A673 (cell line): Measurements from ENCODE around the gene RRP1. TPM values are rescaled to one million over a fixed set of nuclear protein-coding genes. Genes with fewer than 3 reads are reported as not detected.

Experiments
- BruUV-seq: library from RNA; stranded (reverse); fragments of 400-500 nt; replicated peaks from 2 replicates; lab custom pipeline; 2021; lab: Mats Ljungman, UMichigan
- CTCF ChIA-PET: fragments of 300-600 bp; sonication (Branson Sonifier 250); formaldehyde crosslinking; loops from one replicate; lab custom pipeline; 2022; ENCODE audit warnings: antibody characterized with exemption; lab: Charles Lee
- POLR2A ChIA-PET: fragments of 300-600 bp; sonication (Branson Sonifier 250); formaldehyde crosslinking; loops from one replicate; lab custom pipeline; 2022; ENCODE audit warnings: antibody characterized with exemption; ENCODE audit not compliant: low non-redundant PET; lab: Charles Lee
- DNase-seq: peaks from one replicate; pipeline ENCODE4 v3.0.0-alpha.2; 2015; ENCODE audit warnings: low spot score
- H3K27ac ChIP-seq: fragments of 200-600 bp; sonication (generic); 2 replicates; pipeline ENCODE4 v1.5.1; 2016; ENCODE audit warnings: mixed run types, low read depth, mild to moderate bottlenecking, mixed read lengths, antibody characterized with exemption, low read length; ENCODE audit not compliant: poor library complexity, severe bottlenecking
- H3K27me3 ChIP-seq: fragments of 200-600 bp; sonication (generic); replicated peaks from 2 replicates; pipeline ENCODE4 v1.6.1; 2017; ENCODE audit warnings: mixed run types, low read depth, mild to moderate bottlenecking, mixed read lengths, antibody characterized with exemption, low read length; ENCODE audit not compliant: insufficient read depth, poor library complexity
- H3K36me3 ChIP-seq: fragments of 200-600 bp; sonication (generic); 2 replicates; pipeline ENCODE4 v1.6.1; 2016; ENCODE audit warnings: mixed run types, mild to moderate bottlenecking, mixed read lengths, antibody characterized with exemption, low read length; ENCODE audit not compliant: insufficient read depth, poor library complexity, severe bottlenecking
- H3K4me1 ChIP-seq: fragments of 200-600 bp; sonication (generic); 2 replicates; pipeline ENCODE4 v1.6.1; 2017; ENCODE audit warnings: mixed run types, mild to moderate bottlenecking, mixed read lengths, antibody characterized with exemption, low read length; ENCODE audit not compliant: insufficient read depth, poor library complexity, severe bottlenecking
- H3K4me3 ChIP-seq: fragments of 200-600 bp; sonication (generic); 2 replicates; pipeline ENCODE4 v1.5.1; 2016; ENCODE audit warnings: low read depth, mixed run types, mild to moderate bottlenecking, mixed read lengths, low read length; ENCODE audit not compliant: poor library complexity, severe bottlenecking
- H3K9me3 ChIP-seq: fragments of 200-600 bp; sonication (generic); 2 replicates; pipeline ENCODE4 v1.6.1; 2016; ENCODE audit warnings: mixed run types, low read depth, mild to moderate bottlenecking, mixed read lengths, antibody characterized with exemption, low read length; ENCODE audit not compliant: poor library complexity, severe bottlenecking
- CTCF ChIP-seq: fragments of 300-800, 200-600 bp; sonication (generic); conservative IDR thresholded peaks from 2 replicates; pipeline ENCODE4 v1.5.1; 2017; ENCODE audit warnings: low read depth, mild to moderate bottlenecking, antibody characterized with exemption, low read length, moderate library complexity, mixed read lengths
- EZH2 ChIP-seq: fragments of 200-600 bp; sonication (generic); IDR thresholded peaks from 2 replicates; pipeline ENCODE4 v1.6.1; 2017; ENCODE audit warnings: borderline replicate concordance, low read depth, mild to moderate bottlenecking, mixed read lengths, antibody characterized with exemption, low read length; ENCODE audit not compliant: poor library complexity, severe bottlenecking
- intact Hi-C: fragments of 100-400 bp; cut with micrococcal nuclease; formaldehyde crosslinking; loops from one replicate; pipeline ENCODE4 v1.10.0; 2022; ENCODE audit not compliant: unreplicated experiment
- total RNA-seq: library from RNA; stranded (reverse); gene quantifications from 2 replicates; pipeline ENCODE4 v1.2.3, GENCODE V29; 2021

RRP1 gene
- total RNA-seq, 1 experiment from 2014 or later = 86.4 TPM

DNA sequence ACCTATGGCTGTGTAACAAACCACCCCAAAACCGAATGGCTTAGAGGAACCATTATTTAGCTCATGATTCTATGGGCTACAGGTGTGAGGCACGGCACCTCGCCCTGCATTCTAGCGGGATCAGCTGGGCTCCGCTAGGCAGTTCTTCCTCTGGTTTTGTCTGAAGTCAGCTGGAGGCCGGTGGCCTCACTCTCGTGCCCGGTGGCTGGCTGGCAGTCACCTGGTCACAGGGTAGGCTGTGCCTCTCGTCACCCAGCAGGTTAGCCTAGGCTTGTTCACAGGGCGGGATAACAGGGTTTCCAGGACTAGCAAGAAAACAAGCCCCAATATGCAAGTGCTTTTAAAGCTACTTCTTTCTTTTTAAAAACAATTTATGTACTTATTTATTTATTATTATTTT lies 59.4 kb downstream of the RRP1 start:
- BruUV-seq = no TSS peak
- H3K9me3 ChIP-seq = no peaks in the 10 kb centered on the region
- H3K36me3 ChIP-seq = no peaks in the 10 kb centered on the region
- no peak overlapping the region for H3K4me3 ChIP-seq
- no peaks in the 10 kb centered on the region for H3K4me1 ChIP-seq
- H3K27me3 ChIP-seq = no peaks in the 10 kb centered on the region
- POLR2A ChIA-PET = no interaction called here
- TF ChIP-seq CTCF (no peak), EZH2 (no peak)
- DNase-seq = no peak
- no peak overlapping the region for H3K27ac ChIP-seq
- intact Hi-C loops = no loop called here
- CTCF ChIA-PET = no interaction called here

- no peak for DNase-seq
- Histone ChIP-seq H3K27me3 (no peaks in the 10 kb centered on the region), H3K9me3 (no peaks in the 10 kb centered on the region), H3K27ac (no peak overlapping the region), H3K4me3 (no peak overlapping the region), H3K4me1 (no peaks in the 10 kb centered on the region), H3K36me3 (no peaks in the 10 kb centered on the region)
- intact Hi-C loops = no loop called here
- BruUV-seq = no TSS peak
- TF ChIP-seq CTCF = no peak
- no peak for TF ChIP-seq EZH2
- CTCF ChIA-PET = no interaction called here
- POLR2A ChIA-PET = no interaction called here
Measured at GRCh38 chr21:43849532-43850299, 60.3 kb downstream of the RRP1 start.

DNA sequence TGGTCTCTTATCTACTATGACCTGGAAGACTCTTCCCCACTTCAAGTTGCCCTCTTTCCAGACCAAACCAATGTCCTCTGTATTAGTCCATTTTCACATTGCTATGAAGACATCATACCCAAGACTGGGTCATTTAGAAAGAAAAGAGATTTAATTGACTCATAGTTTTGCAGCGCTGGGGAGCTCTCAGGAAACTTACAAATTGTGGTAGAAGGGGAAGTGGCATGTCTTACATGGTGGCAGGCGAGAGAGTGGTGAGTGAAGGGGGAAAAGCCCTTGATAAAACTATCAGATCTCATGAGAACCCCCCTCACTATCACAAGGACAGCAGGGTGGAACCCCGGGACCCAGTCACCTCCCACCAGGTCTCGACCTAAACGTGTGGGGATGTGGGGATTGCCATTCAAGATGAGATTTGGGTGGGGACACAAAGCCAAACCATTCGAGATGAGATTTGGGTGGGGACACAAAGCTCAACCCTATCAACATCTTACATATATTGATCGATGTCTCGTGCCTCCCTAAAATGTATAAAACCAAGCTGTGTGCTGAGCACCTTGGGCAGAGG lies 61.4 kb downstream of the RRP1 start:
- DNase-seq = no peak
- ChIA-PET CTCF (no interaction called here), POLR2A (no interaction called here)
- Histone ChIP-seq H3K36me3 (no peaks in the 10 kb centered on the region), H3K27ac (no peak overlapping the region), H3K4me3 (no peak overlapping the region), H3K27me3 (no peaks in the 10 kb centered on the region), H3K9me3 (no peaks in the 10 kb centered on the region), H3K4me1 (no peaks in the 10 kb centered on the region)
- no TSS peak for BruUV-seq
- intact Hi-C loops = no loop called here
- TF ChIP-seq EZH2 (no peak), CTCF (no peak)
